ENCODE results near the gene HOXB4. TPM values are rescaled to one million over a fixed set of nuclear protein-coding genes. Genes with fewer than 3 reads are reported as not detected.
A peak's percentile ranks its signal among the peaks of the same experiment; 100 is the strongest.

Gene HOXB4
- total RNA-seq, 1 donor from 2014 or later = 39.2 TPM

DNA sequence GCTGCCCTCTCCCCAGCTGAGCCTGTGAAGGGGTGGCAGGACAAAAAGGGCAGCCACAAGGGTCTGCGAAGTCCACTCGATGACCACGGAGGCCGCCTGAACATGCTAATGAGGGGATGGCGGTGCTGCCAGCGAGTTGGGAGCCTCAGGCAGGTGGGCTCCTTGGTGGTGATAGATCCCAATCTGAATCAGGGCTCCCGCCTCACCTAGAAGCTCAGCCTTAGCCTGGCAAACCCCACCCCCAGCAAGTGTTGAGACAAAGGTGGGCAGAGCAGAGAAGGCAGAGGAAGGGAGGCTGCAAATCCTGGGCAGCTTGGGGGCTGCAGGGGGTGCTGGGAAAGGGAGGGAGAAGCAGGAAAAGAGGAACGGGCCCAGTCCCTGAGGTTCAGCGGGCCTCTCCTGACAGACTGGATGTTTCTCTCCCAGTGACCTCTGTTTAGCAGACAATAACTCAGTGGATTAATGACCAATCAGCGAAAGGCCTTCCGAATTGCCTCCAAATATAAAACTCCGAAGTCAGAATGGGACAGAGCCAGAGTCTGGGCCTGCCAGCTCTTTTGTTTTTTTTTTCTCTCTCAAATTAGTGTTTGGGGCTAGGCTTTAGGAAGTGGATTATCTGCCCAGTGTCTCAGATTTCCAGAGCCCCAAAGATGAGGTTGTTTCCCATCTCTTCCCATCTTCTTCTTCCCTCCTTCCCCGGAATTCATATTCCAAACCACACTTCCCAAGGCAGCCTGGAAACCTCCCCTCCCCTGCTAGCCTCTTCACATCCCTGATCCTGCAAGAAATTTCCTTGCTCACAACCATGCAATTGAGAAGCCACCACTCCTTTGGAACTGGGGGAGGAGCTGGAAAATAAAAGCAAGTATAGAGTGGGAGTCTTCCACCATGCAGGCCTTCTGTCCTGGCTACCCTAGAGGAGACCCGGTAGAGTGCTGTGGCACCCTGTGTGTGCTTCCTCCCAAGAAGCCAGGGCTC is 18.0 kb downstream of the HOXB4 start:
- peaks cover under 1% of the 10 kb centered on the region for H3K27me3 Mint-ChIP-seq (ENCODE audit: low read depth)
- peaks cover 4% of the 10 kb centered on the region for H3K36me3 Mint-ChIP-seq
- H3K27ac Mint-ChIP-seq = peak overlapping the region; percentile 99
- TF ChIP-seq, protein P1, sequence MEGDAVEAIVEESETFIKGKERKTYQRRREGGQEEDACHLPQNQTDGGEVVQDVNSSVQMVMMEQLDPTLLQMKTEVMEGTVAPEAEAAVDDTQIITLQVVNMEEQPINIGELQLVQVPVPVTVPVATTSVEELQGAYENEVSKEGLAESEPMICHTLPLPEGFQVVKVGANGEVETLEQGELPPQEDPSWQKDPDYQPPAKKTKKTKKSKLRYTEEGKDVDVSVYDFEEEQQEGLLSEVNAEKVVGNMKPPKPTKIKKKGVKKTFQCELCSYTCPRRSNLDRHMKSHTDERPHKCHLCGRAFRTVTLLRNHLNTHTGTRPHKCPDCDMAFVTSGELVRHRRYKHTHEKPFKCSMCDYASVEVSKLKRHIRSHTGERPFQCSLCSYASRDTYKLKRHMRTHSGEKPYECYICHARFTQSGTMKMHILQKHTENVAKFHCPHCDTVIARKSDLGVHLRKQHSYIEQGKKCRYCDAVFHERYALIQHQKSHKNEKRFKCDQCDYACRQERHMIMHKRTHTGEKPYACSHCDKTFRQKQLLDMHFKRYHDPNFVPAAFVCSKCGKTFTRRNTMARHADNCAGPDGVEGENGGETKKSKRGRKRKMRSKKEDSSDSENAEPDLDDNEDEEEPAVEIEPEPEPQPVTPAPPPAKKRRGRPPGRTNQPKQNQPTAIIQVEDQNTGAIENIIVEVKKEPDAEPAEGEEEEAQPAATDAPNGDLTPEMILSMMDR (IDR thresholded peaks at IDR 0.05; ENCODE audit: unreplicated experiment) = no peak
- H3K4me3 Mint-ChIP-seq = peak overlapping the region; percentile 61
- H3K4me1 Mint-ChIP-seq = peaks cover 83% of the 10 kb centered on the region
- no peak for DNase-seq (ENCODE audit: low spot score in 2 of 2, unreplicated experiment in 2 of 2)
- H3K9me3 Mint-ChIP-seq = no peaks in the 10 kb centered on the region

DNA sequence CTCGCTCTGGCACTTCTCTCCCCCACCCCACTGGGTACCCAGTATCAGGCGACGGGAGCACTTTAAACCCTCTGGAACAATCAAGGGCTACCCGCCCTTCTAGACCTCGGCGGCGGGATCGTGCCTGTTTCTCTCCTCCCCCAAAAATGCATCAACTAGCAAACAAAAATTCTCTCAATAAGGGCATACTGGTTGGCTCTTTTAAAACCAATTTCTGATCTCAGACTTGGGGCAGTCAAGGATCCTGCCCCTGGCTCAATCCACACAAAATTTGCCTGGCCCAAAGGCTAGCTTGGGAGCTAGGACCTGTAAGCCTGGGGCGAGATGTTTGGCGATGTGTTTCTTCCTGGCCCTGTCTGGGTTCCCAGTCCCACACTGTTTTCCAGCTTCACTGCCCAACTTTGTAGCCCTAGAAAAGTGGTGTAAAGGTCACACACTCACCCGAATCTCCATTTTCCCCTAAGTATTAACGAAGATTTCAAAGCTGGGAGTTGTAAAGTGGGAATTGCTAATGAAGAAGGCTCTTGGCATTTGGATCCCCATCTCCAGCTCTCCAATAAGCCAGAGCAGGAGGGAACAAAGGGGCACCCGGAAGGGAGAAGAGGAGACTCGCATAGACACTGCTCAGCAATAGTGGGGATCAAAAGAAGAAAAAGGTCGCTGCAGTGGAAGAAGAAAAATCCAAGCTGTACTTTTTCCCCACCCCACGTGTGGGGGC is 18.9 kb downstream of the HOXB4 start:
- Mint-ChIP-seq H3K4me3 (peak overlapping the region; percentile 61), H3K4me1 (peaks cover 91% of the 10 kb centered on the region), H3K36me3 (peaks cover 8% of the 10 kb centered on the region), H3K27ac (peak overlapping the region; percentile 99), H3K27me3 (ENCODE audit: low read depth) (peaks cover 4% of the 10 kb centered on the region), H3K9me3 (no peaks in the 10 kb centered on the region)
- no peak for DNase-seq (ENCODE audit: low spot score in 2 of 2, unreplicated experiment in 2 of 2)
- TF ChIP-seq, protein P1 (IDR thresholded peaks at IDR 0.05; ENCODE audit: unreplicated experiment) = no peak

GRCh38 chr17:48558831-48559121 is 19.4 kb downstream of the HOXB4 start:
- Mint-ChIP-seq H3K36me3 (peaks cover 8% of the 10 kb centered on the region), H3K27ac (peak overlapping the region; percentile 99), H3K4me3 (peak overlapping the region; percentile 61), H3K9me3 (no peaks in the 10 kb centered on the region), H3K27me3 (ENCODE audit: low read depth) (peaks cover 4% of the 10 kb centered on the region), H3K4me1 (peaks cover 95% of the 10 kb centered on the region)
- TF ChIP-seq, protein P1 (IDR thresholded peaks at IDR 0.05; ENCODE audit: unreplicated experiment) = no peak
- DNase-seq (ENCODE audit: low spot score in 2 of 2, unreplicated experiment in 2 of 2) = no peak

DNA sequence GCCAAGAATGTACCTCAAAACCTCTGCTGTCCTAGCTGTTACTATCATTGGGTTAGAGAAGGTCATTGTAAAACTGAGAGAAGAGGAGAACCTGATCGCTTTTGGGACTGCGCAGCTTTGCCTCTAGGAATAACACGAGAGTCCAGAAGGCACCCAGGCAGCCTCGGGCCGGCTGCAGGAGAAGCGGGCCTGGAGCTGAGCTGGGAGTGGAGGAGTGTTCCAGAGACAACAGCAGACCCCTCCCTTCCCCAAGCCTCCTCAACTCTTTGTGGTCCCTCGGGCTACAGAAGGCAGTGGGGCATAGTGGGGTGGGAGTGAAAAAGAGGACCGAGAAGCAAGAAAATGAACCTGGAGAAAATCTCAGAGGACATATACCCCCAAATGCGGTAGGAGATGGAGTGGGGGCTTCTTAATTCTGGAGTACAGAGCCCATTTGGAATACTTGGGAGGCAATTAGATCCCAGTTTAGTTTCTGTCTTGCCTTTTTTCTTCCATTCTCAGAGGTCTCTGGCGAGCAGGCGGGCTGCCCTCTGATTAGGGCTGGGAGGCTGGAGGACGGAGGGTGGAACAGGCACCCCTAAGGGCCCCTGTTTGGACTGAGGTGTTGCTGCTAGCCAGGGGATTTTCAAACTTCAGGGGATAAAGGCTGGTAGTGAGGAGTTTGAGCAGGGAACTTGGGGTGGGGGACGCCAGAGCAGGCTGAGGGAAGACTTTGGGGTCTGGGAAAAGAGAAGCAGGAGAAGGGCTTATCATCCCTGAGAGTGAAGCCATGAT is 19.9 kb downstream of the HOXB4 start:
- Mint-ChIP-seq H3K4me1 (peaks cover 95% of the 10 kb centered on the region), H3K9me3 (no peaks in the 10 kb centered on the region), H3K27me3 (ENCODE audit: low read depth) (peaks cover 4% of the 10 kb centered on the region), H3K4me3 (peak overlapping the region; percentile 61), H3K27ac (peak overlapping the region; percentile 99), H3K36me3 (peaks cover 8% of the 10 kb centered on the region)
- TF ChIP-seq, protein P1 (IDR thresholded peaks at IDR 0.05; ENCODE audit: unreplicated experiment) = no peak
- DNase-seq (ENCODE audit: low spot score in 2 of 2, unreplicated experiment in 2 of 2) = no peak

DNA sequence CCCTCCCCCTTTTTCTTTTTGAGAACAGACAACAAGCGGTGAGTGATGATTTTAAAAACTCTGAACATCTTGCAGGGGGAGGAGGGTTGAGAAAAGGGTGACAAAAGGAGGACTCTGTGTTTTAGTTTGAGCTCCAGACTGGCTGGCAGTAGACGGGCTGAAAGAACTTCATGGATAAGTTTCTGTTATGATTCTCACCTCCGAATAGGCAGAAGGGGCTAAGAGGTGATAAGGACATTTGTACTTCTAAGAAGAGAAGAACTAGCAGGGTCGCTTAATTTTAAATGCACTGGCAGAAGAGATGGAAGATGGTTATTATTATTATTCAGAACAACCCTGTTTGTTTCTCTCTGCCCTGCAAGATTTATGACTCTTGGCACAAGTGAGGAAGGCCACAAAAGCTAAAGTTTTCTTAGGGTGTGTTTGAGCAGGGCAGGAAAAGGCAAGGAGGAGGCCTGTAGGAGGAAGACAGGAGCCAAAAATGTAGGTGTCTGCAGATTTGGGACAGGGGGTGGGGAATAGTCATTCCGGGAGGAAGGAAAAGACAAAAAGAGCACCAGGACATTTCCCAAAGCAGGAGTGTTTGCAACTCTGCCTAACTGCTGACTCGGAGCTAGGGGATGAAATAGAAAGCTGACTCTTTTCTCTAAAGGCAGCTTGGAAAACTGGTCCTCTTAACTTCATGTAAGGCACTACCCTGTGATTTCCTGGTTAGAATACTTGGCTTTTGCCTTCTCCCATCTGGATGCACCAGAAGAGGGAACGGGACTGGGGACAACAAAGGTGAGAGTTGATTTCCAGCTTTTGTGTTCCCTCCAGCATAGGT is 21.4 kb downstream of the HOXB4 start:
- peaks cover 4% of the 10 kb centered on the region for H3K27me3 Mint-ChIP-seq (ENCODE audit: low read depth)
- peaks cover 91% of the 10 kb centered on the region for H3K4me1 Mint-ChIP-seq
- peak overlapping the region; percentile 61 for H3K4me3 Mint-ChIP-seq
- H3K36me3 Mint-ChIP-seq = peaks cover 12% of the 10 kb centered on the region
- no peaks in the 10 kb centered on the region for H3K9me3 Mint-ChIP-seq
- peak overlapping the region; percentile 99 for H3K27ac Mint-ChIP-seq
- DNase-seq (ENCODE audit: low spot score in 2 of 2, unreplicated experiment in 2 of 2) = no peak
- TF ChIP-seq, protein P1 (IDR thresholded peaks at IDR 0.05; ENCODE audit: unreplicated experiment) = no peak
